Stimulated activated naive CD4-positive, alpha-beta T cell (primary cell): Measurements from ENCODE around the gene BRAT1.

Experiments used
- DNase-seq, 6 experiments: peaks; one replicate each; lab custom pipeline; 2025; lab: John Stamatoyannopoulos, UW

BRAT1 gene

GRCh38 chr7:2523461-2523936, 31.8 kb downstream of the BRAT1 start:
- no peak for DNase-seq

GRCh38 chr7:2522780-2523433, 32.4 kb downstream of the BRAT1 start:
- peak in 4 of 6 experiments; percentile 33 to 65 (median 38) for DNase-seq

DNA sequence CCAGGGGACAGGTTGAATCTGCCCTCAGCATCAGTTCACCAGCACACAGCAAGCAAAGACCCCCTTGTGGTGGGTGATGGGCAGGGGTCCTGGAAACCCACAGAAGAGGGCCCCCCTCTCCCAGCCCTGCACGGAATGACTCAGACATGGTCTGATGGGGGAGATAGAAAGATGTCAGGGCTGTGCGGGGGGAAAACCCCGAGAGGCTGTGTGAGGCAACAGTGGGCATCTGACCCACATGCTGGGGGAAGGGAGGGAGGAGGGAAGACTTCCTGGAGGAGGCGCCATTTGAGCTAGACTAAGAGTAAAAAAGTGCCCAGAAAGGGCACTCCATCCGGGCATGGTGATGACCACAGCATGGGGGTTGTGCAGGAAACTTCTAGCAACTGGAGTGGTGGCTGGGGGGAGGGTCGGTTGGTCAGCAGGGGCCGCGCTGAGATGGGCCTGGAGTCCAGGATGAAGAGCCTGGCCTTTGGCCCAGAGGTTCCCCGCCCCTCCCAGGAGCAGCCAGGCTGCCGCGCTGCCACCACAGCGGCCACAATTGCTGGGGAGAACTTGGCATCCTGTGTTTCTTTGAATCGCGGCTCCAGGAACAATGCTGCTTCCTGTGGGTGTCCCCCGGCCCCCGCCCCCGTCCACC, 33.3 kb downstream of the BRAT1 start:
- DNase-seq: peak in 5 of 6 experiments; percentile 41 to 60 (median 50)

- DNase-seq: no peak
Observed at GRCh38 chr7:2521341-2521745, 34.0 kb downstream of the BRAT1 start.

- DNase-seq: peak in 1 of 6 experiments; percentile 17
Observed at GRCh38 chr7:2520761-2521290, 34.5 kb downstream of the BRAT1 start.

DNA sequence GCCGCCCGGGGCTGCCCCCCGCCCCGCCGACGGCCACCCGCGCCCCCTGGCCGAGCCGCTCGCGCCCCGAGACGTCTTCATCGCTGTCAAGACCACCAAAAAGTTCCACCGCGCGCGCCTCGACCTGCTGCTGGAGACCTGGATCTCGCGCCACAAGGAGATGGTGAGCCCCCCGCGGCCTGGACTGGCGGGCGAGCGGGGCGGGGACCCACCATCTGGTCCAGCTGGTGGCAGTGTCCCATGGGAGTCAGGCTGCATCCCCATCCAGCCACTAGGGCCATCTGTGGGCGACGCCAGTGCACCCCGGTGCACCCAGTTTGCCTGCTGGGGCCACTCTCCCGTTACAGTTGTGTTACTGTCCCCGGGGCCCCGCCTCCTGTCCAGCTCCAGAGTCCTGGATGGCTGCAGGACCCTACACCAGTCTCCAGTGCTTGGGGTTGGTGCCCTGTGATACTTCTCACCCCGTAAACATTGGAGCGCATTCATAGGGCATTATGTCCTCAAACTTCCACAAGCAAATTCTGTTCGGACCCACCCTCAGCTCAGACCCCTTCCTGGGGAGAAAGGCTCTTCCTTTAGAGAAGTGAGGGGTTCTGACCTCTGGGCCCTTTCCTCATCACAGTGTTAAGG, 35.1 kb downstream of the BRAT1 start:
- peak in 1 of 6 experiments; percentile 31 for DNase-seq

DNA sequence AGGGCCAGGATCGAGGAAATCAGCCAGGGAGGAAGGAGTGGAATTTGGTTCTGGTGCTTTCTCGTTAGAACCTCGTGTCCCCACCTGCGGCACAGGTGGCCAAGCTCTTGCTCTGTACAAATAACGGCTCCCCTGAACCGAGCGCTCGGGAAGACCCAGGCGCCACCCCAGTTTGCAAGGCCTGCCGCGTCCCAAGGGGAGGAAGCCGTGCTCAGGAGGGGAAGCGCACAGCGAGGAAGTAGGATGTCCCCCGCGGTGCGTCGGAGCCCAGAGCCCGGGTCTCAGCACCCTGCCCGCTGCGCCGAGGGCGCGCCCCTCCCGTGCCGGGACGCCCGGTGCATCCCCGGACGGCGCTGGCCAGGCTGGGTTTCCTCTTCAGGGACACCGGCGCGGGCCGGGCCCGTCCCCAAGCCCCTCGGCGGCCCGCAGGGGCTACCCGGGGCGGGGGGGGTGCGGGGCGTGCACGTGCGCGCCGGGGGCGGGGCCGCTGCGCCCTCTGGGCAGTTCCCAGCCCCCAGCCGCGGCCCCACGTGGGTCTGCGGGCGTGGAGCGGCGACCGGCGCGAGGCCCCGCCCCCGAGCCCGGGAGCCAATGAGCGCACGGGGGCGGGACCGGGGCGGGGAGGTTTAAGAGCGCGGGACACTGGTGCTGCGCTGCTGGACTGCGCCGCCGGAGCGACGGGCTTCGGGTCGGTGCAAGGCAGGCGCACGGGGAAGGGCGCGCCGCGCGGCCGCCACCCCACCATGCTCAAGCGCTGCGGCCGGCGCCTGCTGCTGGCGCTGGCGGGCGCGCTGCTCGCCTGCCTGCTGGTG, 36.0 kb downstream of the BRAT1 start, which contains the start of gene LFNG:
LFNG (plus strand) TSS at position 656 of the 812 bp plus-strand sequence; CDS start at position 744, 88 bp downstream.
- DNase-seq: peak; percentile 62 to 80 (median 76)

DNA sequence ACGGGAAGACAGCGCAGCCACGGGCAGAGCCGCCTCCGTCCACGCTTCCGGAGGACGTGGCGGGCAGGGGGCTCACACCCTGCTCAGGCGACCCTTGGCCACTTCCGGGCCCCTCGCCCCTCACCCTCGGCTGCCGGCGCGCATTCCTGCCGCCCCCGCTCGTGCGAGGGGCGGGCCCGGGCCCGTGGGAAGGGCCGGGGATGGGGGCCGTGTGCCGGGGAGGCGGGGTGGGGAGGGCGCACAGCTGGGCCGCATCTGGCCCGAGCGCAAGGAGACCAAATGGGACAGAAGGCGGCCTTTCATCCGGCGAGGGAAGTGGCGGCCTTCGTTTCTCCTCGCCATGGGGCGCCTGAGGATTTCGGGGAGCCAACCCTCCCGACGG, 36.6 kb downstream of the BRAT1 start:
- DNase-seq: no peak

GRCh38 chr7:2517678-2518507, 37.4 kb downstream of the BRAT1 start:
- peak in 2 of 6 experiments; percentile 18 to 29 for DNase-seq

DNA sequence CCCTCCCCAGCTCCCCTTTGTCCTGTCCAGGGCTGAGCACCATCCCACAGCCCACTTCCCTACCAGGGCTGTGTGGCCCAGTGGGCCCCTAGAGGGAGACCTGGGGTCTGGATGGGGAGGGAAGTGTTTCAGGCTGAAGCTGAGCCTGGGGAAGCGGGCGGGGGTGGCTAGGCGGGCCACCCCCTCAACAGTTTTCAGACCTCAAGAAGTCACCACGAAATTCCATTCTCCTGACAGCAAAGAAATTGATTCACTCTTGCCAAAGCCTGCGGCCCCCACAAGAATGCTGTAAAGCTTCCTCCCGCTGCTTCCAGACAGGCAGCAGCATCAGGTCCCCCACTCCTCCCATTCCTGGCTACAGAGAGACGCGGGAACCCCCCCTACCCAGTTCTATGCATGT, 38.3 kb downstream of the BRAT1 start:
- no peak for DNase-seq

- DNase-seq: no peak
Observed at GRCh38 chr7:2516194-2516555, 39.1 kb downstream of the BRAT1 start.

GRCh38 chr7:2515424-2516193, 39.7 kb downstream of the BRAT1 start:
- no peak for DNase-seq

- DNase-seq: no peak
Observed at GRCh38 chr7:2514473-2515423, 40.6 kb downstream of the BRAT1 start.

GRCh38 chr7:2513702-2514101, 41.6 kb downstream of the BRAT1 start:
- DNase-seq: no peak

DNA sequence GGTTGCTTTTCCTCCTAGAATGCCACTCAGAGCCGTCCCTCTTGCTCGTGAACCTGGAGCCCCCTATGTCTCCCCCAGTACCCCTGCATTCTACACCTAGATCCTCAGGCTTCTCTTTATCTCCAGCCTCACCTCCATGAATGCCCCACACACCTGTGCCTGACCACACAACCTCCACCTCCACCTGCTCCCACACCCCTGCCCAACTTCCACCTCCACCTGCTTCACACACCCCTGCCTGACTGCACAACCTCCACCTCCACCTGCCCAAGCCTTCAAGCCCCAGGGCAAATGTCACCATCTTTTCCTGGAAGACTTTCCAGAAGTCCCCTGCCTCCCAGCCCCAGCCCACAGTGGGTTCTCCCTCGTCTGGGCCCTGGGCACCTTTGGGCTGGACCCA, 42.6 kb downstream of the BRAT1 start:
- DNase-seq: no peak

- peak in 3 of 6 experiments; percentile 16 to 39 (median 17) for DNase-seq
Observed at GRCh38 chr7:2512179-2512661, 43.1 kb downstream of the BRAT1 start.

DNA sequence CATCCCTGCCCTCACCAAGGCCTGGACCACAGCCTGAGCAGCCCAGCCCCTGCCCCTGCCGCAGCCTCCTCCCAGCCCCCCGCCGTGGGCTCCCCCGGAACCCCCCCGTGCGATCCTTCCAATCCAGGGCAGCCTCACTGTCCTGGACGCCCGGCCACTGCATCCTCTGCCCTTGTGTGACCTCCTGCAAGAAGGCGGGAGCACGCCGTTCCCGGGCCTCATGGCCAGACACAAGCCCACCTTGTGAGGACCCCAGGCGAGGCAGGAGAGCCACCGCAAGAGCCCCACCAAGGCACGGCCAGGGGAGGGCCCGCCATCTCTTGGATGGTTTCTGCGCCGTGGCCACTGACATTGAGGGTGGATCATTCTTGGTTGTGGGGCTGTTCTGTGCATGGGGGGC, 43.6 kb downstream of the BRAT1 start:
- no peak for DNase-seq

DNA sequence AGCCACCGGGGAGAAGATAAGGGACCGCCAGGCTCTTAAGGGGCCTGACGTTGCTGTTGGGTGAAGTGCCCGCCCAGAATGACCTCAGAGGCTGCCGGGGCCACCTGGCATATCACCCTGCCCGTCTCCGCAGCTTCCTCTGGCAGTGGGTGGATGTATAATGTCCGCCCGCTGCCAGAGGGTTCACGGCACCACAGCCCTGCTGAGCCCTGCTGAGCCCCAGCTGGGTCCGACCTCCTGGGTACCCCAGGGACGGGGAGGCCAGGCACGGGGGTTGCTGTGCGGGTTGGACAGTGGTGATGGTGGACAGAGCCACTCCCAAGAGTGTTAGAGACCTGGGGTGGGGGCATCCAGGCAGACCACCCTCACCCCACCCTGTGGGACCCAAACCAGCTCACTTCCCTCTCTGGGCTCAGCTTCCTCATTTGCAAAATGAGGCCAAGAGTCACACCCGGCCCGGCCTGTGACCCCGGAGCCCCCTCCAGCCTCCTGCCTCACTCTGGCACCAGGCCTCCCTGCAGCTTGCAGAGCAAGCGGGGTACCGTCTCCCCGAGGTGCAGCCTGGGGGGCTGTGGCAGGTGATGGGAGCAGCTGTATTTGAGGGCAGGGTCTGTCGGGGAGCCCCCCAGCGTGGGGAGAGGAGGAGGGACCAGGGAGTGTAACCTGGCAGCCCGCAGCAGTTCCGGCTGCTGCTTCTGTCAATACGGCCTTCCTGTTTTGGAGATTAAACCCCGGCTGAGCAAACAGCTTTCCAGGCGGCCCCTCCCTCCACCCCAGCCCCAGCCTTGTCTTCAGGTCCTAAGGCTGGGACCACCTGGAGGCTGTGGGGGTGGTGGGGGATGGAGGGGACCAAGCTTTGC, 44.2 kb downstream of the BRAT1 start:
- DNase-seq: peak; percentile 33 to 68 (median 54)
